Activated T-cell treated with anti-CD3 and anti-CD28 coated beads, Interleukin-2, amount 50 U/mL, for 4 hours (primary cell): ENCODE measurements around the gene MAN2C1. TPM values are rescaled to one million over a fixed set of nuclear protein-coding genes. Genes with fewer than 3 reads are reported as not detected.
A peak's percentile ranks its signal among the peaks of the same experiment; 100 is the strongest.
"Not testable (repeated sequence)": the region's sequence is repeated elsewhere in the genome, so short reads cannot be mapped to it uniquely, and the experiment has no call there.

Source experiments
- ATAC-seq, 2 donors: fragments of 200-7000 bp; cut with Tn5 transposase; one replicate each; pipeline ENCODE4 v1.10.0; 2021
- DNase-seq: peaks from one replicate; pipeline ENCODE4 v3.0.0-alpha.2; 2020
- H3K27me3 Mint-ChIP-seq: one replicate; pipeline ENCODE4 v1.8.0; 2021; ENCODE audit warnings: low read depth, mixed read lengths
- H3K36me3 Mint-ChIP-seq: one replicate; pipeline ENCODE4 v1.8.0; 2022; ENCODE audit warnings: mixed read lengths; ENCODE audit not compliant: insufficient read depth
- H3K4me1 Mint-ChIP-seq: one replicate; pipeline ENCODE4 v1.8.0; 2021; ENCODE audit warnings: low read depth, mixed read lengths
- H3K4me3 Mint-ChIP-seq: one replicate; pipeline ENCODE4 v1.8.0; 2021; ENCODE audit warnings: mild to moderate bottlenecking, moderate library complexity, mixed read lengths
- H3K9me3 Mint-ChIP-seq: one replicate; pipeline ENCODE4 v1.8.0; 2021; ENCODE audit warnings: mixed read lengths
- total RNA-seq, 3 donors: library from RNA; stranded (reverse); gene quantifications; one replicate each; pipeline ENCODE4 v1.2.1, GENCODE V29; 2021

Gene MAN2C1
- total RNA-seq, 3 donors from 2014 or later: 185 to 247 (median 216) TPM

- Mint-ChIP-seq H3K36me3 (peaks cover 12% of the 10 kb centered on the region), H3K27me3 (no peaks in the 10 kb centered on the region), H3K4me1 (peaks cover under 1% of the 10 kb centered on the region), H3K9me3 (no peaks in the 10 kb centered on the region), H3K4me3 (no peak overlapping the region)
- DNase-seq (no peak), ATAC-seq (no peak)
Measured at GRCh38 chr15:75356006-75356405, 12.4 kb downstream of the MAN2C1 start.

GRCh38 chr15:75355369-75355768 is 13.0 kb downstream of the MAN2C1 start:
- DNase-seq (no peak), ATAC-seq (no peak)
- H3K4me3 Mint-ChIP-seq: no peak overlapping the region
- peaks cover 10% of the 10 kb centered on the region for H3K36me3 Mint-ChIP-seq
- no peaks in the 10 kb centered on the region for H3K27me3 Mint-ChIP-seq
- peaks cover under 1% of the 10 kb centered on the region for H3K9me3 Mint-ChIP-seq
- H3K4me1 Mint-ChIP-seq: peaks cover 7% of the 10 kb centered on the region

GRCh38 chr15:75354454-75354853 is 14.0 kb downstream of the MAN2C1 start:
- no peak for ATAC-seq
- H3K36me3 Mint-ChIP-seq: peaks cover 6% of the 10 kb centered on the region
- no peak for DNase-seq
- peaks cover 8% of the 10 kb centered on the region for H3K9me3 Mint-ChIP-seq
- H3K4me3 Mint-ChIP-seq: no peak overlapping the region
- no peaks in the 10 kb centered on the region for H3K27me3 Mint-ChIP-seq
- peaks cover 16% of the 10 kb centered on the region for H3K4me1 Mint-ChIP-seq

GRCh38 chr15:75353604-75354003 is 14.8 kb downstream of the MAN2C1 start:
- peaks cover 4% of the 10 kb centered on the region for H3K36me3 Mint-ChIP-seq
- no peaks in the 10 kb centered on the region for H3K27me3 Mint-ChIP-seq
- no peak for ATAC-seq
- H3K4me3 Mint-ChIP-seq: no peak overlapping the region
- H3K9me3 Mint-ChIP-seq: peaks cover 8% of the 10 kb centered on the region
- no peak for DNase-seq
- H3K4me1 Mint-ChIP-seq: peaks cover 24% of the 10 kb centered on the region

- H3K36me3 Mint-ChIP-seq: peaks cover 2% of the 10 kb centered on the region
- DNase-seq: no peak
- no peak overlapping the region for H3K4me3 Mint-ChIP-seq
- H3K4me1 Mint-ChIP-seq: peaks cover 25% of the 10 kb centered on the region
- no peak for ATAC-seq
- no peaks in the 10 kb centered on the region for H3K27me3 Mint-ChIP-seq
- H3K9me3 Mint-ChIP-seq: peaks cover 8% of the 10 kb centered on the region
Measured at GRCh38 chr15:75352186-75353080, 16.0 kb downstream of the MAN2C1 start.

- H3K27me3 Mint-ChIP-seq: no peaks in the 10 kb centered on the region
- DNase-seq (no peak), ATAC-seq (no peak)
- H3K4me3 Mint-ChIP-seq: no peak overlapping the region
- H3K4me1 Mint-ChIP-seq: peaks cover 32% of the 10 kb centered on the region
- H3K36me3 Mint-ChIP-seq: peaks cover 2% of the 10 kb centered on the region
- H3K9me3 Mint-ChIP-seq: peaks cover 8% of the 10 kb centered on the region
Measured at GRCh38 chr15:75350601-75351361, 17.6 kb downstream of the MAN2C1 start.

GRCh38 chr15:75349851-75350588 is 18.4 kb downstream of the MAN2C1 start:
- peaks cover 32% of the 10 kb centered on the region for H3K4me1 Mint-ChIP-seq
- DNase-seq: peak; percentile 35
- ATAC-seq: peak; percentile 44 to 53
- H3K4me3 Mint-ChIP-seq: peak overlapping the region; percentile 49
- H3K27me3 Mint-ChIP-seq: no peaks in the 10 kb centered on the region
- peaks cover 2% of the 10 kb centered on the region for H3K36me3 Mint-ChIP-seq
- peaks cover 8% of the 10 kb centered on the region for H3K9me3 Mint-ChIP-seq

GRCh38 chr15:75349351-75349669 is 19.1 kb downstream of the MAN2C1 start:
- H3K4me1 Mint-ChIP-seq: peaks cover 32% of the 10 kb centered on the region

GRCh38 chr15:75348562-75349350 is 19.7 kb downstream of the MAN2C1 start:
- Mint-ChIP-seq H3K36me3 (peaks cover 2% of the 10 kb centered on the region), H3K27me3 (no peaks in the 10 kb centered on the region), H3K4me1 (peaks cover 32% of the 10 kb centered on the region), H3K9me3 (peaks cover 8% of the 10 kb centered on the region), H3K4me3 (peak overlapping the region; percentile 62)
- DNase-seq: no peak
- no peak for ATAC-seq

More at GRCh38 chr15:75349351-75349669, 19.1 kb downstream of the MAN2C1 start:
- not testable (repeated sequence) for H3K4me3 Mint-ChIP-seq, H3K36me3 Mint-ChIP-seq, H3K9me3 Mint-ChIP-seq, ATAC-seq, DNase-seq, H3K27me3 Mint-ChIP-seq

- H3K4me1 Mint-ChIP-seq: peaks cover 32% of the 10 kb centered on the region
- no peaks in the 10 kb centered on the region for H3K27me3 Mint-ChIP-seq
- H3K4me3 Mint-ChIP-seq: peak overlapping the region; percentile 62
- H3K36me3 Mint-ChIP-seq: peaks cover under 1% of the 10 kb centered on the region
- H3K9me3 Mint-ChIP-seq: peaks cover 8% of the 10 kb centered on the region
- peak; percentile 16 to 42 for ATAC-seq
- no peak for DNase-seq
Measured at GRCh38 chr15:75348034-75348561, 20.3 kb downstream of the MAN2C1 start.

GRCh38 chr15:75347222-75348033 is 21.0 kb downstream of the MAN2C1 start:
- DNase-seq (peak; percentile 45), ATAC-seq (peak; percentile 72)
- H3K36me3 Mint-ChIP-seq: no peaks in the 10 kb centered on the region
- H3K9me3 Mint-ChIP-seq: peaks cover 8% of the 10 kb centered on the region
- peaks cover 32% of the 10 kb centered on the region for H3K4me1 Mint-ChIP-seq
- H3K4me3 Mint-ChIP-seq: peak overlapping the region; percentile 82
- no peaks in the 10 kb centered on the region for H3K27me3 Mint-ChIP-seq

GRCh38 chr15:75346796-75347221 is 21.6 kb downstream of the MAN2C1 start, which contains the start of gene NEIL1:
TSS of gene NEIL1 (plus strand) at chr15:75347039. CDS start at chr15:75348906, 1,867 bp downstream.
- H3K36me3 Mint-ChIP-seq: no peaks in the 10 kb centered on the region
- no peaks in the 10 kb centered on the region for H3K27me3 Mint-ChIP-seq
- peak within 1 kb of the TSS; percentile 82 for H3K4me3 Mint-ChIP-seq
- no peak for DNase-seq
- no peak for ATAC-seq
- peaks cover 8% of the 10 kb centered on the region for H3K9me3 Mint-ChIP-seq
- peaks cover 32% of the 10 kb centered on the region for H3K4me1 Mint-ChIP-seq

GRCh38 chr15:75343953-75344352 is 24.5 kb downstream of the MAN2C1 start:
- Mint-ChIP-seq H3K4me1 (peaks cover 11% of the 10 kb centered on the region), H3K36me3 (peaks cover 11% of the 10 kb centered on the region)
- not testable (repeated sequence) for ATAC-seq, H3K4me3 Mint-ChIP-seq, H3K27me3 Mint-ChIP-seq, DNase-seq, H3K9me3 Mint-ChIP-seq
